ENCODE results near the gene ASAP3. TPM values are rescaled to one million over a fixed set of nuclear protein-coding genes. Genes with fewer than 3 reads are reported as not detected.

ASAP3 gene
- total and polyA plus RNA-seq, 2 experiments from 2014 or later, result 62.0 to 157 TPM

GRCh38 chr1:23463286-23463685 lies 20.7 kb downstream of the ASAP3 start:
- H3K27ac ChIP-seq, result no peak overlapping the region
- H3K27me3 ChIP-seq, result no peaks in the 10 kb centered on the region
- H3K9me3 ChIP-seq (ENCODE audit: low read depth), result no peaks in the 10 kb centered on the region
- DNase-seq (ENCODE audit: low read depth in 1 of 2, low spot score in 1 of 2), result no peak
- no peaks in the 10 kb centered on the region for H3K4me1 ChIP-seq (ENCODE audit: low read depth)
- no peaks in the 10 kb centered on the region for H3K36me3 ChIP-seq
- no peak overlapping the region for H3K4me3 ChIP-seq
- no peak for TF ChIP-seq CTCF (IDR thresholded peaks at IDR 0.05; ENCODE audit: low read depth, low read length)

DNA sequence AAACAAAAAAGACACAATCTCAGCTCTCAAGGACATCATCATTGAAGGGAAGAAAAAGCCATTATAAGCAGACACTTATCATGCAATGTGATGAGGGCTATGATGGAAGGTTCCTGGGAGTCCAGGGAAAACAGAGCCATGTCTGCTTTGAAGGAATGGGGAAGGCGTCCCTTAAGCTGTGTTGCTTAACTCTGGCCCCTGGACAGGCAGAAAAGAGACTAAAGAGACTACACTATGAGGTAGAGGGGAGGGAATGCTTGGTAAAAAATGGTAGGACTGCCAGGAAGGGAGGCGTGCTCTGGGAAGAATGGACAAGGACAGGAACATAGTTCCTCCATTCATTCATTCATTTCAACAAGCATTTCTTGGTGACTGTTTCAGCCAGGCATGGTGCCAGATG lies 21.2 kb downstream of the ASAP3 start:
- Histone ChIP-seq H3K27ac (no peak overlapping the region), H3K4me1 (ENCODE audit: low read depth) (no peaks in the 10 kb centered on the region), H3K9me3 (ENCODE audit: low read depth) (no peaks in the 10 kb centered on the region), H3K4me3 (no peak overlapping the region), H3K27me3 (no peaks in the 10 kb centered on the region), H3K36me3 (no peaks in the 10 kb centered on the region)
- no peak for DNase-seq (ENCODE audit: low read depth in 1 of 2, low spot score in 1 of 2)
- TF ChIP-seq CTCF (IDR thresholded peaks at IDR 0.05; ENCODE audit: low read depth, low read length), result no peak

- no peaks in the 10 kb centered on the region for H3K9me3 ChIP-seq (ENCODE audit: low read depth)
- no peaks in the 10 kb centered on the region for H3K36me3 ChIP-seq
- no peak overlapping the region for H3K27ac ChIP-seq
- no peak for DNase-seq (ENCODE audit: low read depth in 1 of 2, low spot score in 1 of 2)
- H3K4me1 ChIP-seq (ENCODE audit: low read depth), result no peaks in the 10 kb centered on the region
- H3K27me3 ChIP-seq, result no peaks in the 10 kb centered on the region
- TF ChIP-seq CTCF (IDR thresholded peaks at IDR 0.05; ENCODE audit: low read depth, low read length), result no peak
- H3K4me3 ChIP-seq, result no peak overlapping the region
These were observed 22.9 kb downstream of the ASAP3 start for GRCh38 chr1:23461050-23461449.

DNA sequence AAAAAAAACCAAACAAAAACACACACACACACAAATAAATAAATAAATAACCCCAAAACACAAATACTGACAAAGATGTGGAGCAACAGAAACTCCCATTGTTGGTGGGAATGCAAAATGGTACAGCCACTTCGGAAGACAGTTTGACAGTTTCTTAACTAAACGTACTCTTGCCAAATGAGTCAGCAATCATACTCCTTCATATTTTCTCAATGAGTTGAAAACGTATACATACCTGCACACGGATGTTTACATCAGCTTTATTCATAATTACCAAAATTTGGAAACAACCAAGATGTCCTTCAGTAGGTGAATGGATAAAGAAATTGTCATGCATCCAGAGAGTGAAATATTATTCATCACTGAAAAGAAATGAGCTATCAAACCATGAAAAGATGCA lies 23.5 kb downstream of the ASAP3 start:
- no peak for DNase-seq (ENCODE audit: low read depth in 1 of 2, low spot score in 1 of 2)

DNA sequence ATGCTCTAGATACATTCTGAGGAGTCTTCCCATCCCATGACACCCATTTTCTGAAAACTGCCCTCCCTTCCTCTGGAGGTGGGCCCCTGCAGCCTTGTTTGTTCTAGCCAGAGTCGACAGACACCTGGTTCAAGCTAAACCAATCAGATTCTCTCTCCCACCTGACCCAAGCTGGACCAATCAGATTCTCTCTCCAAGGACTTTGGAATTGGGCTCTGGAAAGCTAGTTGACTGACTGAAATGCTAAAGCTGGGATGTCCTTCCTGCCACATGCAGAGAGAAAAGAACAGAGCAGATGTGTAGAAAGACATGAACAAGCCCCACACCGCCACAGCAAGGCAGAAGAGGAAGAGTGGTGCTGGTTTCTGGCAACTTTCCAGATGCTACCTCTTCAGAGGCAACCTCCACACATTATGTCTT lies 24.6 kb downstream of the ASAP3 start:
- Histone ChIP-seq H3K36me3 (peaks cover 6% of the 10 kb centered on the region), H3K9me3 (ENCODE audit: low read depth) (no peaks in the 10 kb centered on the region), H3K27ac (no peak overlapping the region), H3K4me1 (ENCODE audit: low read depth) (no peaks in the 10 kb centered on the region), H3K27me3 (no peaks in the 10 kb centered on the region), H3K4me3 (no peak overlapping the region)
- DNase-seq (ENCODE audit: low read depth in 1 of 2, low spot score in 1 of 2), result no peak
- no peak for TF ChIP-seq CTCF (IDR thresholded peaks at IDR 0.05; ENCODE audit: low read depth, low read length)

More for the DNA sequence above, 23.5 kb downstream of the ASAP3 start:
- Histone ChIP-seq H3K4me1 (ENCODE audit: low read depth) (no peaks in the 10 kb centered on the region), H3K36me3 (no peaks in the 10 kb centered on the region), H3K4me3 (no peak overlapping the region), H3K27me3 (no peaks in the 10 kb centered on the region), H3K27ac (no peak overlapping the region), H3K9me3 (ENCODE audit: low read depth) (no peaks in the 10 kb centered on the region)
- no peak for TF ChIP-seq CTCF (IDR thresholded peaks at IDR 0.05; ENCODE audit: low read depth, low read length)

GRCh38 chr1:23456226-23456625 lies 27.8 kb downstream of the ASAP3 start:
- Histone ChIP-seq H3K4me3 (no peak overlapping the region), H3K27ac (no peak overlapping the region), H3K9me3 (ENCODE audit: low read depth) (no peaks in the 10 kb centered on the region), H3K27me3 (no peaks in the 10 kb centered on the region), H3K36me3 (peaks cover 6% of the 10 kb centered on the region), H3K4me1 (ENCODE audit: low read depth) (no peaks in the 10 kb centered on the region)
- no peak for DNase-seq (ENCODE audit: low read depth in 1 of 2, low spot score in 1 of 2)
- no peak for TF ChIP-seq CTCF (IDR thresholded peaks at IDR 0.05; ENCODE audit: low read depth, low read length)
